ENCODE results near the gene PTPN7.

GRCh38 chr1:202162047-202162417 lies 1.6 kb upstream of the PTPN7 start:
- TF ChIP-seq CTCF (IDR thresholded peaks at IDR 0.05) (no peak), MAX (IDR thresholded peaks at IDR 0.05; ENCODE audit: low read depth) (no peak), JUND (IDR thresholded peaks at IDR 0.05) (no peak), PBX3 (IDR thresholded peaks at IDR 0.05) (no peak), TAF1 (IDR thresholded peaks at IDR 0.05; ENCODE audit: borderline replicate concordance, low read depth, low read length) (no peak), CHD2 (IDR thresholded peaks at IDR 0.05; ENCODE audit: low read length, partially characterized antibody) (no peak), USF2 (IDR thresholded peaks at IDR 0.05; ENCODE audit: borderline replicate concordance, low read depth, low read length) (no peak)
